SK-N-SH treated with all-trans-retinoic acid at 6 μM for 48 hours (cell line): ENCODE results near the gene FBXO17.
A peak's percentile ranks its signal among the peaks of the same experiment; 100 is the strongest.

Experiments
- ATAC-seq: fragments of 200-7000 bp; cut with Tn5 transposase; 3 replicates; pipeline ENCODE4 v1.9.1; 2020; ENCODE audit warnings: mild to moderate bottlenecking, moderate library complexity
- ARNTL ChIP-seq: fragments of 450-650 bp; formaldehyde crosslinking; IDR thresholded peaks from 2 replicates; pipeline ENCODE4 v1.5.0; 2020; ENCODE audit warnings: low read depth, mild to moderate bottlenecking, moderate library complexity, borderline replicate concordance
- BACH2 ChIP-seq: fragments of 250-450 bp; sonication (Bioruptor Pico); IDR thresholded peaks from 2 replicates; pipeline ENCODE4 v1.9.0; 2021; ENCODE audit warnings: mild to moderate bottlenecking, borderline replicate concordance
- CREB5 ChIP-seq: fragments of 250-450 bp; sonication (Bioruptor Pico); IDR thresholded peaks from 2 replicates; pipeline ENCODE4 v1.5.1; 2020; ENCODE audit warnings: low read depth, mild to moderate bottlenecking, moderate library complexity
- CSDC2 ChIP-seq: fragments of 250-450 bp; sonication (Bioruptor Pico); IDR thresholded peaks from 2 replicates; pipeline ENCODE4 v1.5.0; 2020; ENCODE audit warnings: mild to moderate bottlenecking, moderate library complexity
- CSRNP3 ChIP-seq: fragments of 250-450 bp; sonication (Bioruptor Pico); IDR thresholded peaks from 2 replicates; pipeline ENCODE4 v1.5.1; 2021; ENCODE audit warnings: mild to moderate bottlenecking, moderate library complexity
- ESRRG ChIP-seq: fragments of 250-450 bp; sonication (Bioruptor Pico); IDR thresholded peaks from 2 replicates; pipeline ENCODE4 v1.6.1; 2021; ENCODE audit warnings: mild to moderate bottlenecking
- GLIS3 ChIP-seq: fragments of 250-450 bp; sonication (Bioruptor Pico); IDR thresholded peaks from 2 replicates; pipeline ENCODE4 v1.5.0; 2020; ENCODE audit warnings: mild to moderate bottlenecking, moderate library complexity
- OSR1 ChIP-seq: fragments of 250-450 bp; sonication (Bioruptor Pico); IDR thresholded peaks from 2 replicates; pipeline ENCODE4 v1.8.0; 2022; ENCODE audit warnings: moderate library complexity, mild to moderate bottlenecking, inconsistent platforms
- PATZ1 ChIP-seq: fragments of 250-450 bp; sonication (Bioruptor Pico); IDR thresholded peaks from 2 replicates; pipeline ENCODE4 v1.8.0; 2020; ENCODE audit warnings: mild to moderate bottlenecking, moderate library complexity, borderline replicate concordance
- POU6F1 ChIP-seq: fragments of 250-450 bp; sonication (Bioruptor Pico); IDR thresholded peaks from 2 replicates; pipeline ENCODE4 v1.8.0; 2021; ENCODE audit warnings: low read depth, mild to moderate bottlenecking, moderate library complexity, borderline replicate concordance
- PPARA ChIP-seq: fragments of 250-450 bp; sonication (Bioruptor Pico); IDR thresholded peaks from 2 replicates; pipeline ENCODE4 v1.5.0; 2020; ENCODE audit warnings: mild to moderate bottlenecking, borderline replicate concordance
- RARB ChIP-seq: fragments of 250-450 bp; sonication (Bioruptor Pico); IDR thresholded peaks from 2 replicates; pipeline ENCODE4 v1.8.0; 2021; ENCODE audit warnings: mild to moderate bottlenecking, moderate library complexity
- SNAI2 ChIP-seq: fragments of 250-450 bp; sonication (Bioruptor Pico); IDR thresholded peaks from 2 replicates; pipeline ENCODE4 v1.5.0; 2020; ENCODE audit warnings: mild to moderate bottlenecking, moderate library complexity
- TCF4 ChIP-seq: fragments of 250-450 bp; sonication (Bioruptor Pico); IDR thresholded peaks from 2 replicates; pipeline ENCODE4 v1.8.0; 2021; ENCODE audit warnings: mild to moderate bottlenecking, moderate library complexity, borderline replicate concordance
- TOX ChIP-seq: fragments of 250-450 bp; sonication (Bioruptor Pico); IDR thresholded peaks from 2 replicates; pipeline ENCODE4 v1.8.0; 2021; ENCODE audit warnings: mild to moderate bottlenecking, moderate library complexity, borderline replicate concordance
- TSHZ2 ChIP-seq: fragments of 250-450 bp; sonication (Bioruptor Pico); IDR thresholded peaks from 2 replicates; pipeline ENCODE4 v1.5.0; 2020; ENCODE audit warnings: mild to moderate bottlenecking, moderate library complexity
- ZC3H10 ChIP-seq: fragments of 250-450 bp; sonication (Bioruptor Pico); IDR thresholded peaks from 2 replicates; pipeline ENCODE4 v1.5.1; 2021; ENCODE audit warnings: mild to moderate bottlenecking, moderate library complexity
- ZFP3 ChIP-seq: fragments of 250-450 bp; sonication (Bioruptor Pico); IDR thresholded peaks from 2 replicates; pipeline ENCODE4 v1.5.0; 2020; ENCODE audit warnings: mild to moderate bottlenecking, moderate library complexity
- ZFP30 ChIP-seq: fragments of 450-650 bp; formaldehyde crosslinking; IDR thresholded peaks from 2 replicates; pipeline ENCODE4 v1.5.0; 2022; ENCODE audit warnings: mild to moderate bottlenecking, moderate library complexity
- ZNF565 ChIP-seq: fragments of 450-650 bp; formaldehyde crosslinking; conservative IDR thresholded peaks from 2 replicates; pipeline ENCODE4 v1.5.0; 2020; ENCODE audit warnings: low read depth, mild to moderate bottlenecking, moderate library complexity
- ZNF70 ChIP-seq: fragments of 450-650 bp; formaldehyde crosslinking; IDR thresholded peaks from 2 replicates; pipeline ENCODE4 v1.5.0; 2020; ENCODE audit warnings: mild to moderate bottlenecking, moderate library complexity
- ZNF8 ChIP-seq: fragments of 450-650 bp; formaldehyde crosslinking; IDR thresholded peaks from 2 replicates; pipeline ENCODE4 v1.5.0; 2020; ENCODE audit warnings: mild to moderate bottlenecking, moderate library complexity

FBXO17 gene

GRCh38 chr19:38898788-38899446 is 76.6 kb downstream of the FBXO17 start:
- peak; percentile 2 for ATAC-seq
- TF ChIP-seq CSDC2 (CRISPR knock-in tag) (no peak), ZNF8 (CRISPR knock-in tag) (no peak), PPARA (CRISPR knock-in tag) (no peak), BACH2 (CRISPR knock-in tag) (no peak), SNAI2 (CRISPR knock-in tag) (no peak), ZNF565 (CRISPR knock-in tag) (no peak), ESRRG (no peak), GLIS3 (no peak), ZFP30 (CRISPR knock-in tag) (no peak), ZC3H10 (no peak), CSRNP3 (CRISPR knock-in tag) (no peak), ZFP3 (CRISPR knock-in tag) (no peak), OSR1 (CRISPR knock-in tag) (no peak), CREB5 (CRISPR knock-in tag) (no peak), TCF4 (CRISPR knock-in tag) (no peak), POU6F1 (CRISPR knock-in tag) (no peak), TSHZ2 (CRISPR knock-in tag) (no peak)

- TF ChIP-seq ZFP3 (CRISPR knock-in tag) (no peak), ZNF70 (CRISPR knock-in tag) (no peak), SNAI2 (CRISPR knock-in tag) (no peak), ZNF565 (CRISPR knock-in tag) (no peak), PATZ1 (CRISPR knock-in tag) (no peak), ARNTL (CRISPR knock-in tag) (no peak), TSHZ2 (CRISPR knock-in tag) (no peak), CSDC2 (CRISPR knock-in tag) (no peak), OSR1 (CRISPR knock-in tag) (no peak), TOX (CRISPR knock-in tag) (no peak), TCF4 (CRISPR knock-in tag) (no peak), CSRNP3 (CRISPR knock-in tag) (no peak), RARB (CRISPR knock-in tag) (no peak), BACH2 (CRISPR knock-in tag) (no peak)
- ATAC-seq, result no peak
Observed at GRCh38 chr19:38894968-38895367, 80.6 kb downstream of the FBXO17 start.
